Right lobe of liver (tissue), 4 donors: ENCODE results near the gene CTNND2.

ENCODE experiments used
- POLR2A ChIP-seq: fragments of 450-650 bp; IDR thresholded peaks from one replicate; pipeline ENCODE4 v1.6.1; 2017; ENCODE audit warnings: antibody characterized with exemption, mild to moderate bottlenecking
- TF ChIP-seq, protein P1 (sequence below), 4 donors: fragments of 200-600 bp in 3 of 4; fragments of 450-650 bp in 1 of 4; IDR thresholded peaks; one replicate each; pipeline versions ENCODE4 v1.5.1 to v1.8.0; 2016 to 2022; ENCODE audit warnings: antibody characterized with exemption in 4 of 4, mild to moderate bottlenecking in 2 of 4
- donor health status: DM: no; HTN: no; CAD: no.
- donor health status: DM: no; HTN: no; CAD: no.
- donor health status: DM: no; HTN: yes; CAD: no.

DNA sequence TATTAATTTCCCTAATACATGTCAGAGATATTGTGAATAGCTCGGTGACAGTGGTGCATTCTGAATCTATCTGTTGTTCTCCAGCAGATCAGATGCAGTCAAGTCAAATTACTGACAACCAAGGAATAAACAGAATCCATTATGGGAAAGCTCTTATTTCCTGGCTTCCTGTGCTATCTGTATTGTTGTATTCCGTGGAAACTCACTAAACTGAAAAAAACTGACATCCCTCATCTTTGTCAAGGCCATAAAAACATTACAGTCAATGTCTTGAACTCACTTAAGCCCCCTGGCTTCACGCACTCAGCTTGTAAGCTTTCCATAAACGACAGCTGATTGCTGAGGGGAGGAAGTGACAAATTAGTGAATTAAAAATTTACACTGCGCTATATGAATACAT, 245.9 kb downstream of the CTNND2 start:
- TF ChIP-seq POLR2A, result no peak
- TF ChIP-seq, protein P1, sequence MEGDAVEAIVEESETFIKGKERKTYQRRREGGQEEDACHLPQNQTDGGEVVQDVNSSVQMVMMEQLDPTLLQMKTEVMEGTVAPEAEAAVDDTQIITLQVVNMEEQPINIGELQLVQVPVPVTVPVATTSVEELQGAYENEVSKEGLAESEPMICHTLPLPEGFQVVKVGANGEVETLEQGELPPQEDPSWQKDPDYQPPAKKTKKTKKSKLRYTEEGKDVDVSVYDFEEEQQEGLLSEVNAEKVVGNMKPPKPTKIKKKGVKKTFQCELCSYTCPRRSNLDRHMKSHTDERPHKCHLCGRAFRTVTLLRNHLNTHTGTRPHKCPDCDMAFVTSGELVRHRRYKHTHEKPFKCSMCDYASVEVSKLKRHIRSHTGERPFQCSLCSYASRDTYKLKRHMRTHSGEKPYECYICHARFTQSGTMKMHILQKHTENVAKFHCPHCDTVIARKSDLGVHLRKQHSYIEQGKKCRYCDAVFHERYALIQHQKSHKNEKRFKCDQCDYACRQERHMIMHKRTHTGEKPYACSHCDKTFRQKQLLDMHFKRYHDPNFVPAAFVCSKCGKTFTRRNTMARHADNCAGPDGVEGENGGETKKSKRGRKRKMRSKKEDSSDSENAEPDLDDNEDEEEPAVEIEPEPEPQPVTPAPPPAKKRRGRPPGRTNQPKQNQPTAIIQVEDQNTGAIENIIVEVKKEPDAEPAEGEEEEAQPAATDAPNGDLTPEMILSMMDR (IDR thresholded peaks at IDR 0.05), result no peak
